Psoas muscle (tissue), 8 donors: ENCODE results near the gene CAPN3. TPM values are rescaled to one million over a fixed set of nuclear protein-coding genes. Genes with fewer than 3 reads are reported as not detected.

Experiments
- ATAC-seq, 4 donors: fragments of 200-7000 bp; cut with Tn5 transposase; one replicate each; pipeline ENCODE4 v1.9.1; 2020; ENCODE audit warnings: moderate library complexity in 3 of 4, mild to moderate bottlenecking in 2 of 4
- DNase-seq, 2 donors: peaks; one replicate each; pipeline ENCODE4 v3.0.0-alpha.2; 2020
- H3K27ac ChIP-seq: fragments of 200-600 bp; one replicate; pipeline ENCODE4 v1.8.0; 2022
- H3K27me3 ChIP-seq, 3 donors: fragments of 200-600 bp in 1 of 3; one replicate each; pipeline versions ENCODE4 v1.6.1 to v1.8.0; 2013 to 2022; ENCODE audit warnings: low read length in 2 of 3, mild to moderate bottlenecking in 2 of 3, moderate library complexity in 1 of 3; ENCODE audit not compliant: insufficient read depth in 3 of 3
- H3K36me3 ChIP-seq, 2 donors: fragments of 200-600 bp in 1 of 2; one replicate each; pipeline versions ENCODE4 v1.6.1 to v1.8.0; 2013 to 2022; ENCODE audit warnings: low read depth in 1 of 2, mild to moderate bottlenecking in 1 of 2, moderate library complexity in 1 of 2; ENCODE audit not compliant: insufficient read depth in 1 of 2
- H3K4me1 ChIP-seq: fragments of 200-600 bp; one replicate; pipeline ENCODE4 v1.8.0; 2022
- H3K4me3 ChIP-seq: fragments of 200-600 bp; one replicate; pipeline ENCODE4 v1.8.0; 2022; ENCODE audit warnings: mild to moderate bottlenecking
- H3K9me3 ChIP-seq: fragments of 200-600 bp; one replicate; pipeline ENCODE4 v1.8.0; 2022
- WGBS, 3 donors: extraction: QIAGEN DNeasy Blood & Tissue Kit; methylation state at CpG; one replicate each; pipeline versions ENCODE4 v1.1.6 to v1.1.7; 2013; 5-methylcytosine and 5-hydroxymethylcytosine counted together
- intact Hi-C, 2 donors: fragments of 100-400 bp; cut with DNase I; formaldehyde crosslinking; loops; one replicate each; pipeline versions ENCODE4 v1.11.0 to v1.14.2; 2022
- polyA plus RNA-seq, 3 donors: library from polyadenylated mRNA; stranded (reverse); fragments of 200-250 nt; gene quantifications; one replicate each; pipeline ENCODE4 v1.2.3, GENCODE V29; 2013
- total RNA-seq, 4 donors: library from RNA; stranded (reverse); fragmentation: NEBNext Ultra II Directional in 2 of 4; extraction: Animal tissue kit (Norgen Biotek cat#: 25700) in 2 of 4; gene quantifications; one replicate each; pipeline versions ENCODE4 v1.2.1 to v1.2.4, GENCODE V29; 2021 to 2023
- TF ChIP-seq, protein P1 (sequence below): fragments of 200-600 bp; IDR thresholded peaks from one replicate; pipeline ENCODE4 v1.8.0; 2022; ENCODE audit warnings: antibody characterized with exemption
- donor health status: healthy with polysubstance abuse.
- donor health status: DM: no; HTN: no; CAD: no; lungs with moderate emphysema.
- donor health status: Bipolar disorder and iron deficiency.
- donor health status: healthy.
- donor health status: DM: yes; HTN: yes; CAD: no.
- donor health status: DM: no; HTN: no; CAD: no.
- donor health status: DM: no; HTN: no; CAD: no.
- donor health status: DM: yes; HTN: yes; CAD: no.

Gene CAPN3
- total and polyA plus RNA-seq, 7 donors: 114 to 413 (median 216) TPM

DNA sequence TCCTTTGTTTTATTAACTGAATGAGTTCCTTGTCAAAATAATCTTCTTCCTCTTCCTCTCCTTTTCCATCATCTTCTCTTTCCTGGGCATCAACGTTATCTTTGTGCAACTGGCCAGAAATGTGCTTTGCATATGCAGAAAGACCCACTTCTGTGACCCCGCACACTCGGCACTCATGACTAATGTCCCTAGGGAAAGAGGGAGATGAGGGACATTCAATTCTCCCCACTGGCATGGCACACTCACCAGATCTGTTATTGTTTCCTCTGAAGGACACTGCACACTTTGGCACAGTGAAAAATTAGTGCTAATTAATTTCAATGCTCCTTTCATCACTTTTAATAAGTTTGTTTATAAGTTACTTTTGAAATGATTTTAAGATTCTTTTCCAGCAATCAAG is 97.7 kb downstream of the CAPN3 start:
- DNase-seq (no peak), ATAC-seq (peak; percentile 72 to 87 (median 80))
- TF ChIP-seq, protein P1, sequence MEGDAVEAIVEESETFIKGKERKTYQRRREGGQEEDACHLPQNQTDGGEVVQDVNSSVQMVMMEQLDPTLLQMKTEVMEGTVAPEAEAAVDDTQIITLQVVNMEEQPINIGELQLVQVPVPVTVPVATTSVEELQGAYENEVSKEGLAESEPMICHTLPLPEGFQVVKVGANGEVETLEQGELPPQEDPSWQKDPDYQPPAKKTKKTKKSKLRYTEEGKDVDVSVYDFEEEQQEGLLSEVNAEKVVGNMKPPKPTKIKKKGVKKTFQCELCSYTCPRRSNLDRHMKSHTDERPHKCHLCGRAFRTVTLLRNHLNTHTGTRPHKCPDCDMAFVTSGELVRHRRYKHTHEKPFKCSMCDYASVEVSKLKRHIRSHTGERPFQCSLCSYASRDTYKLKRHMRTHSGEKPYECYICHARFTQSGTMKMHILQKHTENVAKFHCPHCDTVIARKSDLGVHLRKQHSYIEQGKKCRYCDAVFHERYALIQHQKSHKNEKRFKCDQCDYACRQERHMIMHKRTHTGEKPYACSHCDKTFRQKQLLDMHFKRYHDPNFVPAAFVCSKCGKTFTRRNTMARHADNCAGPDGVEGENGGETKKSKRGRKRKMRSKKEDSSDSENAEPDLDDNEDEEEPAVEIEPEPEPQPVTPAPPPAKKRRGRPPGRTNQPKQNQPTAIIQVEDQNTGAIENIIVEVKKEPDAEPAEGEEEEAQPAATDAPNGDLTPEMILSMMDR: no peak
- Histone ChIP-seq H3K4me3 (peak overlapping the region; percentile 61), H3K36me3 (peaks cover 0 to 8% of the 10 kb centered on the region in 2 donors), H3K4me1 (peaks cover 45% of the 10 kb centered on the region), H3K27me3 (no peaks in the 10 kb centered on the region), H3K9me3 (no peaks in the 10 kb centered on the region), H3K27ac (peak overlapping the region; percentile 90)
- 6 to 10% (median 10%) methylated on average over 3 of the region's 3 CpGs for WGBS, 3 donors
- intact Hi-C loops: loop anchor here (5.0 kb wide), 2 partner anchors 35 to 70 kb away; no protein-coding TSS in a partner anchor

DNA sequence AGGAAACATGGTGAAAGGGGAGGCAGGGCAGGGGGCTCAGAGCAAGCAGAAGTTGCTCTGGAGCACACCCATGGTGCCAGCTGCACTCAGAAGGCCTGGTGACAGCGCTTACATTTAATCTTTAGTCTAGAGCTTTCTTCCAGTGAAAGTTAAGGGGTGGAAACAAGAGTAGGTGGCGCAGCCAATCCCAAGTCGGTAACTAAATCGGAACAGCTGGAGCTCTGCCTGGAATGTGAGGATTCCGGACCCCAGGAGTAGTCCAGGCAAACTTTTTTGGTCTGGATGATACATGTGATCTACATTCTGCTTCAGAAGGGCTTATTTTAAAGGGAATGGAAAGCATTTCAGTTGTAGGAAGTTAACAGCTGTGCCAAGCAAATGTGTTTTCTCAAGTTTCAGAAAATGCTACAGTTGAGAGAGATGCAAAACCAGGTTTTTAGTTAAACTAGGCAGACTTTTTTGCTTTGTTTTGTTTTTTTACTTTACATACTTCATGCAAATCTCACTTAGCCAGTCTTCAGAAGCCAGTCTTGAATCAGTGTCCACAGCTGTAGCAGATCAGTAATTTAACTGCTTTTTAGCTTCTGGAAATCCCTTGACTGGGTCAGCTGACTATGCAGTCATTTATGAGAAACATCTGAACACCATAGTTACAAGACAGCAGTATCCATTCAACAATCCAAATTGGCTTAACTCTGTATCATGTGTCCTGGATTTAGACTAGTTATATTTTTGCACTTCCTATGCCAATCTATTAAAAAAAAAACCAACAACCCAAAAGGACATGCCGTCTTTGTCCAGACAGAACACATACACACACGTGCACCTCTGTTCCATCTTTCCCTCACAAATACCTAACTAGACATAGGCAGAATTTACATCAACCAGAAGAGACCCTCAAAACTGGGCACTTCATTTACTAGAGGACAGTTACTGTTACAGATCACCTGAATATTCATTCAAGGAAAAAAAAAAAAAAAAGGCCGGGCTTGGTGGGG is 98.4 kb downstream of the CAPN3 start:
- no peaks in the 10 kb centered on the region for H3K27me3 ChIP-seq
- peak; percentile 89 to 90 (median 90) for ATAC-seq
- TF ChIP-seq, protein P1: no peak
- peak overlapping the region; percentile 90 for H3K27ac ChIP-seq
- DNase-seq: peak; percentile 65 to 79
- peak overlapping the region; percentile 61 for H3K4me3 ChIP-seq
- intact Hi-C loops: loop anchor here (5.0 kb wide), 2 partner anchors 35 to 70 kb away; no protein-coding TSS in a partner anchor
- H3K4me1 ChIP-seq: peaks cover 39% of the 10 kb centered on the region
- WGBS, 3 donors: 8 to 14% (median 12%) methylated on average over 8 of the region's 8 CpGs
- no peaks in the 10 kb centered on the region for H3K9me3 ChIP-seq
- H3K36me3 ChIP-seq: peaks cover 0 to 13% of the 10 kb centered on the region in 2 donors

DNA sequence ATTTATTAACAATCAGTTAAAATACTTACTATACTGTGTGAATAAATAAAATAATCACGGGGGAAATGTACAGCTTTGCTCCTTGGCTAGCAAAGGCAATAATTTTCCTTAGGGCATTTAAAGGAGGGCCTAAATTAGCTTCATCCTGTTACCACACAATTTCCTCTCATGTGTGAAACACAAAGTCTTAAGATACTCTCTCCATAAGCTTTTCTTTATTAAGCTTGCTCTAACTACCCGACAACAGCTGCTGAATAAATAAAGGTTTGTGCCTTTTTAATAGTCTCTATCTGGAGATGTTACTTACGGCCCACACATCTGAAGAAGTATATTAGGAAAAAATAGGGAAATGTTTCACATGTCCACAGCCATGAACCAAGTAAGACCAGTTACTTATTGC is 102.0 kb downstream of the CAPN3 start:
- H3K36me3 ChIP-seq: peaks cover 0 to 28% of the 10 kb centered on the region in 2 donors
- H3K9me3 ChIP-seq: no peaks in the 10 kb centered on the region
- TF ChIP-seq, protein P1: no peak
- 21 to 54% (median 48%) methylated on average over 3 of the region's 3 CpGs for WGBS, 3 donors
- H3K27me3 ChIP-seq: no peaks in the 10 kb centered on the region
- ATAC-seq (no peak), DNase-seq (no peak)
- intact Hi-C loops: no loop called here
- H3K4me3 ChIP-seq: no peak overlapping the region
- H3K4me1 ChIP-seq: peaks cover 26% of the 10 kb centered on the region
- H3K27ac ChIP-seq: peak overlapping the region; percentile 61

Other genes starting within 250 kb of the CAPN3 start
- 1 to 10 TPM; 1.9 to 5.3 (median 3.6) TPM for gene PLA2G4F, start 202.9 kb upstream of the CAPN3 start, total RNA-seq
- under 1 TPM; 0.20 to 0.93 (median 0.86) TPM for gene PLA2G4F, start 202.9 kb upstream of the CAPN3 start, polyA plus RNA-seq
- gene VPS39, start 151.2 kb upstream of the CAPN3 start, total RNA-seq: 10 to 100 TPM; 37.3 to 47.8 (median 46.2) TPM
- gene VPS39, start 151.2 kb upstream of the CAPN3 start, polyA plus RNA-seq: 10 to 100 TPM; 15.2 to 43.3 (median 17.7) TPM
- 10 to 100 TPM; 20.3 to 37.7 (median 24.2) TPM for gene GANC, start 86.3 kb upstream of the CAPN3 start, total RNA-seq
- 10 to 100 TPM in 1 of 3 donors, 1 to 10 TPM in 2; 4.9 to 11.4 (median 9.9) TPM for gene GANC, start 86.3 kb upstream of the CAPN3 start, polyA plus RNA-seq
- 10 to 100 TPM; 17.6 to 30.4 (median 26.2) TPM for gene TMEM87A, start 86.1 kb upstream of the CAPN3 start, total RNA-seq
- 10 to 100 TPM; 16.4 to 30.9 (median 22.0) TPM for gene TMEM87A, start 86.1 kb upstream of the CAPN3 start, polyA plus RNA-seq
- 100 to 1,000 TPM; 520 to 768 (median 704) TPM for gene ZNF106, start 131.6 kb downstream of the CAPN3 start, total RNA-seq
- 100 to 1,000 TPM in 2 of 3 donors, 10 to 100 TPM in 1; 76.1 to 617 (median 125) TPM for gene ZNF106, start 131.6 kb downstream of the CAPN3 start, polyA plus RNA-seq
- 10 to 100 TPM; 21.9 to 42.2 (median 31.6) TPM for gene SNAP23, start 136.1 kb downstream of the CAPN3 start, total RNA-seq
- 10 to 100 TPM; 12.9 to 17.4 (median 17.2) TPM for gene SNAP23, start 136.1 kb downstream of the CAPN3 start, polyA plus RNA-seq
- gene LRRC57, start 189.3 kb downstream of the CAPN3 start, total RNA-seq: 10 to 100 TPM in 3 of 4 donors, 1 to 10 TPM in 1; 6.8 to 16.3 (median 10.8) TPM
- gene LRRC57, start 189.3 kb downstream of the CAPN3 start, polyA plus RNA-seq: 1 to 10 TPM; 3.7 to 8.3 (median 5.0) TPM
- gene HAUS2, start 189.3 kb downstream of the CAPN3 start, total RNA-seq: 10 to 100 TPM in 3 of 4 donors, 1 to 10 TPM in 1; 9.8 to 16.3 (median 12.3) TPM
- 10 to 100 TPM in 1 of 3 donors, 1 to 10 TPM in 2; 9.1 to 17.3 (median 9.2) TPM for gene HAUS2, start 189.3 kb downstream of the CAPN3 start, polyA plus RNA-seq
- 1 to 10 TPM; 1.6 to 4.1 (median 2.0) TPM for gene STARD9, start 216.1 kb downstream of the CAPN3 start, total RNA-seq
- gene STARD9, start 216.1 kb downstream of the CAPN3 start, polyA plus RNA-seq: 1 to 10 TPM in 2 of 3 donors, under 1 TPM in 1; 0.65 to 1.7 (median 1.3) TPM